ENCODE results near the gene KCNJ16. TPM values are rescaled to one million over a fixed set of nuclear protein-coding genes. Genes with fewer than 3 reads are reported as not detected.

KCNJ16 gene
- total and polyA plus RNA-seq, 4 experiments from 2014 or later: not detected

DNA sequence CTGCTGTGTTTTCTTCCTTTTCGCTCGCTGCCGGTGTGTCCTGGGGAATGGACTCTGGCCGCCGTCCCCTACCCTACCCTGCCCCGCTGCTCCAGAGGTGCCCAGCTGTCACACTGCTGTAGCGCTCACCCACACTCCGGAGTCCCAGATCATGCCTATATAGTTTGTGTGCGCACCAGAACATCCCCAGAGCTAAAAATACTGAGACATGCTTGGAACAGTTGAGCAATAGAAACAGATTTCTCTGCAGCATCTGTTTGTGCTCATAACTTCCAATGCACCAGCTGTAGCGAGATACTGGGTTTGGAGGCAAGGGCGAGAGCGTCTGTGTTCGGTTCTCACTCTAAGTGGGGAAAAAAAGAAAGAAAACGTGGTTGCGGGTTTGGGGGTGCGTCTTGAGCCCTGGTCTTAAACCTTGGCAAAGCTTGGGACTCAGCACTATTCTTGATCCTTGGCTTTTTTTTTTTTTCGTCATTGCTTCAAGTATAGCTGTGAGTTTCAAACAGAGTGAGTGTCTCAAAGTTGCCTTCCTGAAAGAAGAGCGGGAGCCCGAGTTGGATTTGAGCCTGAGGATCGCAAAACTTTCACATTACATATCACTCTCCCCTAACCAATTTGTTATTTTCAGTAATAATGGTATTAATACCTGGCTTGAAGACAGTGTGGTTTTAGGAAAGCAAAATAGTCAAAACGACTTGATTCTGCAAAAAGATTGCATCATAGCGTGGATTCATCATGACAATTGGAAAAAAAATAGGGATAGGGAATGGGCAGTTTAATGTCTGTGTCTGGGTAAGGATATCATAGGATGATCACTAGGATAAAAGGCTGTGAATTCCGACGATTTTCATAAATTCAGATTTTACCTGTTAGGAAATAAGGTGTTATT, 94.9 kb downstream of the KCNJ16 start:
- ChIA-PET CTCF (ENCODE audit: partially characterized antibody) (interaction anchor here (1.1 kb wide), 1 partner anchor 19 kb away, joined by 3 read pairs; no protein-coding TSS in a partner anchor), POLR2A (ENCODE audit: partially characterized antibody) (no interaction called here)
- peaks cover 11% of the 10 kb centered on the region for H3K27me3 ChIP-seq (ENCODE audit: insufficient read depth, low read length)
- H3K4me3 ChIP-seq (ENCODE audit: low read length in 2 of 2): peak overlapping the region in 1 of 2 donors; percentile 30
- no peaks in the 10 kb centered on the region for H3K36me3 Mint-ChIP-seq
- H3K9me3 Mint-ChIP-seq: peaks cover 0 to 5% (median 0%) of the 10 kb centered on the region in 8 donors
- no peaks in the 10 kb centered on the region for H3K36me3 ChIP-seq (ENCODE audit: insufficient read depth, low read length)
- H3K4me3 Mint-ChIP-seq: peak overlapping the region; percentile 10 to 82 (median 54)
- H3K27me3 Mint-ChIP-seq: peaks cover 38 to 48% of the 10 kb centered on the region in 2 donors
- DNase-seq: no peak
- intact Hi-C loops (cut with micrococcal nuclease): no loop called here
- H3K9me3 ChIP-seq (ENCODE audit: control insufficient read depth in 1 of 2, low read length in 2 of 2): no peaks in the 10 kb centered on the region
- H3K4me1 ChIP-seq (ENCODE audit: insufficient read depth, low read length): peaks cover 11% of the 10 kb centered on the region
- H3K4me1 Mint-ChIP-seq: peaks cover 12 to 26% (median 19%) of the 10 kb centered on the region in 4 donors
- H3K27ac ChIP-seq (ENCODE audit: low read depth, low read length): no peak overlapping the region
- H3K27ac Mint-ChIP-seq: no peak overlapping the region

DNA sequence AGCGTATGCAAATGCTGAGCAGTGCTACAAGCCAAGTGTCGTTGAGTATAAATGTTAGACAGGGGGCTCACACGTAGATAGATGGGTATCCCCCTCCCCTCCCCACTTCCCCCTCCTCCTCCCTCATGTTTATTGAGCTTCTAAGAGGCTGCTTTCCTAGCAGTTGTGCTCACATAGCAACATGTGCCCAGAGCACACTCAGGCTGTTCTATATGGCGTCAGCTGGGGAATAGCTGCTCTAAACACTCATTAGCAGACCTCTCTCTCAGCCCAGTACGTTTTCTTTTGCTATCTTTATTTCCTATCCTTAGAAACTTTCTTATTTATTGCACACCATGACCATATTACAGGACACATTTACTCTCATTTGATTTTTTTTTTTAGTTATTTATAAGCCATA, 96.1 kb downstream of the KCNJ16 start:
- no peak for DNase-seq
- H3K27ac Mint-ChIP-seq: no peak overlapping the region
- CTCF ChIA-PET (ENCODE audit: partially characterized antibody): no interaction called here
- Histone ChIP-seq H3K36me3 (ENCODE audit: insufficient read depth, low read length) (no peaks in the 10 kb centered on the region), H3K27ac (ENCODE audit: low read depth, low read length) (no peak overlapping the region), H3K9me3 (ENCODE audit: control insufficient read depth in 1 of 2, low read length in 2 of 2) (no peaks in the 10 kb centered on the region), H3K27me3 (ENCODE audit: insufficient read depth, low read length) (peaks cover 11% of the 10 kb centered on the region), H3K4me1 (ENCODE audit: insufficient read depth, low read length) (peaks cover 11% of the 10 kb centered on the region), H3K4me3 (ENCODE audit: low read length in 2 of 2) (no peak overlapping the region)
- H3K36me3 Mint-ChIP-seq: no peaks in the 10 kb centered on the region
- peaks cover 38 to 45% of the 10 kb centered on the region in 2 donors for H3K27me3 Mint-ChIP-seq
- H3K4me1 Mint-ChIP-seq: peaks cover 12 to 26% (median 19%) of the 10 kb centered on the region in 4 donors
- POLR2A ChIA-PET (ENCODE audit: partially characterized antibody): no interaction called here
- intact Hi-C loops (cut with micrococcal nuclease): no loop called here
- H3K9me3 Mint-ChIP-seq: peaks cover 0 to 5% (median 0%) of the 10 kb centered on the region in 8 donors
- no peak overlapping the region for H3K4me3 Mint-ChIP-seq

DNA sequence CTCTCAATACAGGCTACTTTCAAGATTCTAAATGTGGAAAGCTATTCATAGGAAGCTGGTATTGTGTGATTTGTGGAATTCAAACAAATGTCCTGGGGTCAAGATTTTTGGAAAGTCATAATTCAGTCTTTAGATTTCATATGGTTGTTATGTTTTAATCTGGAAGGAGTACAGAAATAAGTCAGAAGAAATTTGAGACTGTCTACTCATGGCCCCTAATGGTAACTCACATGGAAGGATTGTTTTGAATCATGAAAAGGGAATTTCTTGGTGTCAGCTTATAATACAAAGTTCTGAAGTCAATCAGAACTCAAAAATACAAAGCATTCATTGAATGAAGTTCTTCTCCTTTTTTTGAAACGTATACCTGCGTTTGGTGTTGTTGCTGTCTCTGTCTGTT, 97.4 kb downstream of the KCNJ16 start:
- peaks cover 0 to 5% (median 0%) of the 10 kb centered on the region in 8 donors for H3K9me3 Mint-ChIP-seq
- Histone ChIP-seq H3K9me3 (ENCODE audit: control insufficient read depth in 1 of 2, low read length in 2 of 2) (no peaks in the 10 kb centered on the region), H3K27me3 (ENCODE audit: insufficient read depth, low read length) (peaks cover 7% of the 10 kb centered on the region), H3K4me1 (ENCODE audit: insufficient read depth, low read length) (peaks cover 11% of the 10 kb centered on the region), H3K27ac (ENCODE audit: low read depth, low read length) (no peak overlapping the region), H3K36me3 (ENCODE audit: insufficient read depth, low read length) (no peaks in the 10 kb centered on the region), H3K4me3 (ENCODE audit: low read length in 2 of 2) (no peak overlapping the region)
- ChIA-PET POLR2A (ENCODE audit: partially characterized antibody) (no interaction called here), CTCF (ENCODE audit: partially characterized antibody) (no interaction called here)
- H3K27ac Mint-ChIP-seq: no peak overlapping the region
- DNase-seq: no peak
- H3K4me1 Mint-ChIP-seq: peaks cover 12 to 26% (median 19%) of the 10 kb centered on the region in 4 donors
- no peaks in the 10 kb centered on the region for H3K36me3 Mint-ChIP-seq
- H3K4me3 Mint-ChIP-seq: no peak overlapping the region
- H3K27me3 Mint-ChIP-seq: peaks cover 35 to 37% of the 10 kb centered on the region in 2 donors
- intact Hi-C loops (cut with micrococcal nuclease): no loop called here

DNA sequence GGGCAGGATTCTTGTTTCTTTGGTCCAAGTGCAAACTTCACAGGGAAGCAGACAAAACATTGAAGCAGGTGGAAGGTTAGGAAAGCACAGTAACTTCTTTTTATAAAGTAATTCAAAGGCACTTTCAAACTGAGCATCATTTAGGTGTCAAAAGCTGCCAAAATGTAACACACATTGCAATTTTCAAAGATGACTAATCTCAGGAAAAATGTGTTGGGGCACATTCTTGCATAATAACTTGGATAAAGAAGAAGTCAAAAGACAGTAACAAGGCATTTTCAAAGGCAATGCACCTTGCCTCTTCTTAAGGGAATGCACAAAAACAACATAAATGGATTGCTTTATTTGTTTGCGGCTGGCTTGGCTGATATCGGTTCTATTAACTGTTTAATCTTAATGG, 97.9 kb downstream of the KCNJ16 start:
- ChIA-PET CTCF (ENCODE audit: partially characterized antibody) (no interaction called here), POLR2A (ENCODE audit: partially characterized antibody) (no interaction called here)
- Mint-ChIP-seq H3K27ac (no peak overlapping the region), H3K27me3 (peaks cover 33 to 35% of the 10 kb centered on the region in 2 donors), H3K36me3 (no peaks in the 10 kb centered on the region), H3K4me1 (peaks cover 11 to 24% (median 17%) of the 10 kb centered on the region in 4 donors), H3K9me3 (peaks cover 0 to 5% (median 0%) of the 10 kb centered on the region in 8 donors), H3K4me3 (no peak overlapping the region)
- Histone ChIP-seq H3K4me1 (ENCODE audit: insufficient read depth, low read length) (peaks cover 11% of the 10 kb centered on the region), H3K36me3 (ENCODE audit: insufficient read depth, low read length) (no peaks in the 10 kb centered on the region), H3K27me3 (ENCODE audit: insufficient read depth, low read length) (peaks cover 3% of the 10 kb centered on the region), H3K9me3 (ENCODE audit: control insufficient read depth in 1 of 2, low read length in 2 of 2) (no peaks in the 10 kb centered on the region), H3K4me3 (ENCODE audit: low read length in 2 of 2) (no peak overlapping the region), H3K27ac (ENCODE audit: low read depth, low read length) (no peak overlapping the region)
- intact Hi-C loops (cut with micrococcal nuclease): no loop called here
- no peak for DNase-seq

DNA sequence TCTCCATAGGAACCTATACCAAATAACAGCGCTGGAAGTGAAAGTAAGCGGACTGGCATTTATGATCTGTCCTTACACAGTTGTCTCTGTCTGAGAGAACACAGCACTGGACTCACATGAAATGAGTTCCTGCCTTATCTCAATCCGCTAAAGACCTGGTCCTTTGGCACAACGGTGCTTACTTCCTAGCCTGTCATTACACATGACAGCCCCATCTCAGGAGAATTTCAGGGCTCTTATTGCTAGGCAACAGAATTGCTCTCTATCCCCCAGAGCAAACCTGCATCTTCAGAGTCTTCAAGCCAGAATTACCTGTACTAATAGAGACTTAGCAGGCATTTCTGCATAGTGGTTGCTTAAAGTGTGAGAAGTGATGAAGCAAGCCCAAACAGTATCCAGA, 98.7 kb downstream of the KCNJ16 start:
- no peak overlapping the region for H3K4me3 ChIP-seq (ENCODE audit: low read length in 2 of 2)
- peaks cover 25 to 31% of the 10 kb centered on the region in 2 donors for H3K27me3 Mint-ChIP-seq
- no peak overlapping the region for H3K4me3 Mint-ChIP-seq
- H3K9me3 Mint-ChIP-seq: peaks cover 0 to 4% (median 0%) of the 10 kb centered on the region in 8 donors
- H3K4me1 ChIP-seq (ENCODE audit: insufficient read depth, low read length): peaks cover 6% of the 10 kb centered on the region
- H3K36me3 Mint-ChIP-seq: no peaks in the 10 kb centered on the region
- peaks cover 4 to 16% (median 10%) of the 10 kb centered on the region in 4 donors for H3K4me1 Mint-ChIP-seq
- intact Hi-C loops (cut with micrococcal nuclease): no loop called here
- ChIA-PET CTCF (ENCODE audit: partially characterized antibody) (no interaction called here), POLR2A (ENCODE audit: partially characterized antibody) (no interaction called here)
- no peaks in the 10 kb centered on the region for H3K27me3 ChIP-seq (ENCODE audit: insufficient read depth, low read length)
- no peak overlapping the region for H3K27ac ChIP-seq (ENCODE audit: low read depth, low read length)
- H3K27ac Mint-ChIP-seq: no peak overlapping the region
- no peaks in the 10 kb centered on the region for H3K36me3 ChIP-seq (ENCODE audit: insufficient read depth, low read length)
- H3K9me3 ChIP-seq (ENCODE audit: control insufficient read depth in 1 of 2, low read length in 2 of 2): no peaks in the 10 kb centered on the region
- DNase-seq: no peak

DNA sequence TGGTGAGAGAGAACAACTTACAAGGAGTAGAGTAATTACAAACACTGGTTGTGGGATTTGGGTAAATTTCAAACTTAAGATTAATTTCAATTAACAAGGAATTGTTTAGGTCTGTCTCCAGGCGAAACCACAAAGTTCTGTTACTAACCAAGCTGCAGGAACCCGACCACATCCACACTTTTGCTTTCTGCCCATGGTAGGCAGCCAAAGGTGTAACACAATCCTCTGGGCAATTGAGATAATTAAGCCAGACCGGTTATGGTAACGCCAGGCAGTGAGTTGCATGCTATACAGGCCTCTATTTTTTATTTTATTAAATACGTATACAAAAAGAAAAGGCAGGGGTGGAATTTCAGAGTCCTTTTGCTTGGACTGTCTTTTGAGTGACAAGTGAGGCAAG, 106.4 kb downstream of the KCNJ16 start:
- ChIA-PET CTCF (ENCODE audit: partially characterized antibody) (no interaction called here), POLR2A (ENCODE audit: partially characterized antibody) (no interaction called here)
- H3K4me3 Mint-ChIP-seq: no peak overlapping the region
- H3K4me1 Mint-ChIP-seq: no peaks in the 10 kb centered on the region
- H3K9me3 Mint-ChIP-seq: peaks cover 0 to 6% (median 0%) of the 10 kb centered on the region in 8 donors
- intact Hi-C loops (cut with micrococcal nuclease): no loop called here
- H3K27ac Mint-ChIP-seq: no peak overlapping the region
- Histone ChIP-seq H3K4me3 (ENCODE audit: low read length in 2 of 2) (no peak overlapping the region), H3K36me3 (ENCODE audit: insufficient read depth, low read length) (no peaks in the 10 kb centered on the region), H3K27ac (ENCODE audit: low read depth, low read length) (no peak overlapping the region), H3K9me3 (ENCODE audit: control insufficient read depth in 1 of 2, low read length in 2 of 2) (no peaks in the 10 kb centered on the region), H3K27me3 (ENCODE audit: insufficient read depth, low read length) (no peaks in the 10 kb centered on the region), H3K4me1 (ENCODE audit: insufficient read depth, low read length) (no peaks in the 10 kb centered on the region)
- no peak for DNase-seq
- H3K27me3 Mint-ChIP-seq: peaks cover 2 to 4% of the 10 kb centered on the region in 2 donors
- H3K36me3 Mint-ChIP-seq: no peaks in the 10 kb centered on the region

DNA sequence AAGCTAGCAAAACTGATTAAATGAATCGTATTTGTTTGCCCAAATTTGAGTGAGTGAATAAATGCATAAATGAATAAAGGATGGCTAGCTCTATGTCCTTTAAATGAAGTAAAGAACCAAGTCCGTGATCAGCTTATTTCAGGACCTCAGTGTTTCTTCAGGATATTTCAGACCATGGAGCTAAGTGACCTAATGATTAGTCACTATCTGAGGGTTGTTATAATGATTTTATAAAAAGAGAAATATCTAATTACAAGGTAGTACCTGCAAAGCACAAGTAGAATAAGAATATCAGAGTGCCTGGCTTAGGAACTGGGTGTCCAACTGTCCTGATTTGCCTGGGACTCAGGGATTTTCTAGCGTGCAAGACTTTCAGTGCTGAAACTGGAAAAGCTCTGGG, 106.8 kb downstream of the KCNJ16 start:
- intact Hi-C loops (cut with micrococcal nuclease): no loop called here
- ChIA-PET POLR2A (ENCODE audit: partially characterized antibody) (no interaction called here), CTCF (ENCODE audit: partially characterized antibody) (no interaction called here)
- no peak overlapping the region for H3K27ac ChIP-seq (ENCODE audit: low read depth, low read length)
- H3K4me3 ChIP-seq (ENCODE audit: low read length in 2 of 2): no peak overlapping the region
- Mint-ChIP-seq H3K4me3 (no peak overlapping the region), H3K27me3 (peaks cover 2 to 4% of the 10 kb centered on the region in 2 donors), H3K9me3 (peaks cover 0 to 6% (median 0%) of the 10 kb centered on the region in 8 donors), H3K4me1 (no peaks in the 10 kb centered on the region), H3K36me3 (no peaks in the 10 kb centered on the region), H3K27ac (peak overlapping the region in 1 of 7 donors; percentile 75)
- no peaks in the 10 kb centered on the region for H3K36me3 ChIP-seq (ENCODE audit: insufficient read depth, low read length)
- no peaks in the 10 kb centered on the region for H3K4me1 ChIP-seq (ENCODE audit: insufficient read depth, low read length)
- DNase-seq: no peak
- no peaks in the 10 kb centered on the region for H3K9me3 ChIP-seq (ENCODE audit: control insufficient read depth in 1 of 2, low read length in 2 of 2)
- no peaks in the 10 kb centered on the region for H3K27me3 ChIP-seq (ENCODE audit: insufficient read depth, low read length)

Measured in CD4-positive, alpha-beta memory T cell (primary cell).